PFSK-1 (cell line): Measurements from ENCODE around the gene LRRC36.

Experiments
- FOXP2 ChIP-seq: optimal IDR thresholded peaks from 2 replicates; pipeline ENCODE3; 2011; ENCODE audit warnings: borderline replicate concordance, control low read depth, inconsistent platforms; ENCODE audit not compliant: insufficient read depth; ENCODE audit errors: extremely low read length, extremely low read depth
- POLR2AphosphoS5 ChIP-seq: IDR thresholded peaks from 2 replicates; pipeline ENCODE4 v1.6.1; 2012; ENCODE audit warnings: low read depth, mild to moderate bottlenecking, control low read depth, low read length, moderate library complexity
- REST ChIP-seq, 2 experiments: IDR thresholded peaks; 2 replicates each; pipeline versions ENCODE4 v1.6.1 to v1.8.0; 2011 to 2012; ENCODE audit warnings: low read depth in 2 of 2, low read length in 2 of 2, control low read depth in 1 of 2, inconsistent platforms in 1 of 2, mild to moderate bottlenecking in 1 of 2, moderate library complexity in 1 of 2; ENCODE audit not compliant: insufficient read depth in 1 of 2
- SIN3A ChIP-seq: IDR thresholded peaks from 2 replicates; pipeline ENCODE4 v1.6.1; 2012; ENCODE audit warnings: mild to moderate bottlenecking, low read length, moderate library complexity, borderline replicate concordance; ENCODE audit not compliant: insufficient read depth
- TAF1 ChIP-seq: IDR thresholded peaks from 2 replicates; pipeline ENCODE4 v1.6.1; 2012; ENCODE audit warnings: low read length, control low read depth, borderline replicate concordance; ENCODE audit not compliant: insufficient read depth

LRRC36 gene

GRCh38 chr16:67423611-67424260, 97.1 kb downstream of the LRRC36 start:
- TF ChIP-seq SIN3A (no peak), REST (IDR thresholded peaks at IDR 0.05; ENCODE audit: insufficient read depth in 1 of 2, low read depth in 2 of 2, low read length in 2 of 2) (no peak), TAF1 (no peak), FOXP2 (no peak), POLR2AphosphoS5 (no peak)

- TF ChIP-seq SIN3A, result no peak
- no peak for TF ChIP-seq POLR2AphosphoS5
- TF ChIP-seq FOXP2, result no peak
- no peak for TF ChIP-seq TAF1
- no peak for TF ChIP-seq REST (IDR thresholded peaks at IDR 0.05; ENCODE audit: insufficient read depth in 1 of 2, low read depth in 2 of 2, low read length in 2 of 2)
These were observed 97.6 kb downstream of the LRRC36 start for GRCh38 chr16:67424261-67424615.

DNA sequence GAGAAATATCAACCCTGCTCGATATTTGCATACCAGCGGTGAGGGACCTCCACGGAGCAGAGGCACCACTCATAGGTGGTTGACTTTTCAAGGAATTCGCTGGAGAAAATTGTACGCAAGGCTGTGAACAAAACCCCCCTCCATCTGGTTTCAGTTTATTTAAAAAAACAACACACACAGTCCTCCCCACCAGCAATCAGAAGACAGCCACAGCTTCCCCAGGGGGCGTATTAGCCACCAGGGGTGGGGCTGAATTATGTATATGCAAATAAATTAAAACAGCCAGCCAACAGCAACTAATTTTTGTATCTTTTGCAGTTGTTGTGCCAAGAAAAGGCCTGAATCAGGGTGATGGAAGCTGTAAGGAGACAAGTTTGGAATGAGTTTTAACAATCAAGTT, 98.4 kb downstream of the LRRC36 start:
- no peak for TF ChIP-seq FOXP2
- TF ChIP-seq REST (IDR thresholded peaks at IDR 0.05; ENCODE audit: insufficient read depth in 1 of 2, low read depth in 2 of 2, low read length in 2 of 2), result no peak
- no peak for TF ChIP-seq TAF1
- no peak for TF ChIP-seq SIN3A
- no peak for TF ChIP-seq POLR2AphosphoS5

- TF ChIP-seq FOXP2, result no peak
- no peak for TF ChIP-seq SIN3A
- no peak for TF ChIP-seq REST (IDR thresholded peaks at IDR 0.05; ENCODE audit: insufficient read depth in 1 of 2, low read depth in 2 of 2, low read length in 2 of 2)
These were observed 99.0 kb downstream of the LRRC36 start for GRCh38 chr16:67425580-67425979.

- no peak for TF ChIP-seq POLR2AphosphoS5
- TF ChIP-seq SIN3A, result no peak
- no peak for TF ChIP-seq TAF1
- TF ChIP-seq REST (IDR thresholded peaks at IDR 0.05; ENCODE audit: insufficient read depth in 1 of 2, low read depth in 2 of 2, low read length in 2 of 2), result no peak
- TF ChIP-seq FOXP2, result no peak
These were observed 99.4 kb downstream of the LRRC36 start for GRCh38 chr16:67426022-67426421.
